HG03025 (cell line): ENCODE results near the gene RETN.

Source experiments
- ATAC-seq: cut with Tn5 transposase; IDR thresholded peaks from one replicate; pipeline ENCODE4 v1.9.1; 2021; ENCODE audit warnings: mild to moderate bottlenecking, moderate library complexity; ENCODE audit not compliant: unreplicated experiment, low FRiP score

The RETN gene

DNA sequence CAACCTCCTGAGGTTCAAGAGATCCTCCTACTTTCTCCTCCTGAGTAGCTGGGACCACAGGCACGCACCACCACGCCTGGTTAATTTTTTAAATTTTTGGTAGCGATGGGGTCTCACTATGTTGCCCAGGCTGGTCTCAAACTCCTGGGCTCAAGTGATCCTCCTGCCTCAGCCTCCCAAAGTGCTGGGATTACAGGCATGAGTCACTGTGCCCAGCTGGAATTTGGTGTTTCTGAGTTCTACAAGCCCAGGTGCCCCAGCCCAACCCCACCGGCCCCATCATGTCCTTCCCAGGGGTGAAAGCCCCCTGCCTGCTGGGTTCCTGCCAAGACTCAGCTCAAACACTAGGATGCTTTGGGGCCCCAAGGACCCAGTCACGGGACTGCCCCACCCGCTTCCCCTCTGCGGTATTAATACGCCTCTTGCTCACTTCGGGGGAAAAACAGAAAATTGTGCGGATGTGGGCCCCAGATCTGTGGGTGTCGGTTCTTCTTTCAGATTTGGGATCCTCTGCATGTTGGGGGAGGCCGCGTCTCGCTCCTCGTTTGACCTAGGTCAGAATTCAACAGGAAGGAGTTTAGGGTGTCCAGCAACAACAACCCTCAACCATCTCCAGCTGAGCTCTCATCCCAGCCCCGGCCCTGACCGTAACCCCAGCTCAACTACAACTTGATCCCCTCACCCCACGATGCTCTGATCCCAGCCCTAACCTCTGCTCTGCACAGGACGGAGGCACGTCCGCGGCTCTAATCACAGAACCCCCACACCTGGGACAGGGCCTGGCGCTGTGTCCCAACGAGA, 36.7 kb downstream of the RETN start:
- ATAC-seq = no peak

DNA sequence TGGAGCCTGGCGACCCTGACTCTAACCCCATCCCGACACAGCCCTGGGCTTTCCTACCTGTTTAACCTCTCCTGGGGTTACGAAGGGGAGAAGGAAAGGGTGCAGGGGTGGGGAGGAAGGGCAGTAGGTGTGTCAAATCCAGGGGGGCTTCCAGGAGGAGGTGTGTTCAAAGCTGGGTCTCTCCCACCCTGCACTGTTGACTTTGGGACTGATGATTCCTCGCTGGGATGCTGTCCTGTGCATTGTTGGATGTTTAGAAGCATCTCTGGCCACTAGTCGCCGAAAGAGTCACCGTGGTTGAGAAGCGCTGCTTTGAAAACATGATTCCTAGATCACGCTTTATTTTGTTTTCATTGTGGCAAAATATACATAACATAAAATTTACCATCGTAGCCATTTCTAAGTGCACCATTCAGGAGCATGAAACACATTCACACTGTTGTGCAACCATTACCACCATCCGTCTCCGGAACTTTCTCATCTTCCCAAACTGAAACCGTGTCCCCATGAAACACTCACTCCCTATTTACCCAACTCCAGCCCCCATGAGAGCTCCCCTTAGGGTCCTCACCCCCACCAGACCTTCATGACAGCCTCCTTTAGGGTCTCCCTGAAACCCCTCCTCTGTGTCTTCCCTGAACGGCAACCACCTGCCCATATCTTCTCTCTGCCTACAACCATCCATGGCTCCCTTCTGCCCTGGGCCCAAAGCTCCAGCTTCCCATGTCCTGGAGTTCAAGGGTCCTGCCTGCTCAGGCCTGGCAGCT, 37.5 kb downstream of the RETN start:
- ATAC-seq = no peak

DNA sequence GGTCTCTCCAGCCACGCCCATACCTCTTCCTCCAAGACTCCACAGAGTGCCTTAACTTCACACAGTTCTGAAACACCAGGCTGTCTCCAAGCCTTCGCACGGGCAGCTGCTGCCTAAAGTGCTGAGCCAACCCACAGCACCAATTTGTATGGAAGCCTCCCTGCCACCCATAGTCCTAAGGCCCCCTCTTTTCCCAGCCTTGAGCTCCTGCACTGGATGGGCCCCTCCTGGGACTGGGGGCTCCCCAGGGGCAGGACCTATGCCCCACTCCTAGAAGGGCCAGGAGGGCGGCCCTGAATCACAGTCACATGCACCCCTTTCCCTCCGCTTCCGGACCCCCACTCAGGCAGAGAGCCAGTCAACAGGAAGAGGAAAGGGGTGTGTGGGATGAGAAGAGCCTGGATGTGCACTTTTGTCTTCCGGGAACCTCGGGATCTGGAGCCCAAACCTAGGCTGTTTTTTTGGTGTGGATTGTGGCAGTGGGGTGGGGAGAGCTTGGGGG, 38.2 kb downstream of the RETN start:
- ATAC-seq = no peak

DNA sequence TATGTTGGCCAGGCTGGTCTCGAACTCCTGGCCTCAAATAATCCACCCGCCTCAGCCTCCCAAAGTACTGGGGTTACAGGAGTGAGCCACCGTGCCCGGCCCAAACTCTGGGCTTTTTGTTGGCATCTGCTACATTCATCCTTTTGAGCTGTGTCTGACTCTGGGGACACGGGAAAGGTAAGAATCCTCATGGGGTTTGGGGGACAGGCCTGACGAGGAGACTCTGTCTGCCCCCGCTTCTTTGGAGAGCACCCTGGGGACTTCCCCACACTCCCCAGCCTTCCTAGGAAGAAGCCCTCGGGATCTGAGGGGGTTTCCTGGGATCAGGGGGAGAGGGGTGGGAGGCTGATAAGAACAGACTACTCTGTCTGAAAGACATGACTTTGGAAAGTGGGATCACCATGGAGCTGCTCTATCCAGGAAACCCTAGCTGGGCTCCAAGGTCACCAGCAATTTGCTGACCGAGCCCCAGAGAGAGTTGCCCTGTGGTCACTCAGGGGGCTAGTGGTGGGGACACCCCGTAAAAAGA, 41.1 kb downstream of the RETN start:
- no peak for ATAC-seq

DNA sequence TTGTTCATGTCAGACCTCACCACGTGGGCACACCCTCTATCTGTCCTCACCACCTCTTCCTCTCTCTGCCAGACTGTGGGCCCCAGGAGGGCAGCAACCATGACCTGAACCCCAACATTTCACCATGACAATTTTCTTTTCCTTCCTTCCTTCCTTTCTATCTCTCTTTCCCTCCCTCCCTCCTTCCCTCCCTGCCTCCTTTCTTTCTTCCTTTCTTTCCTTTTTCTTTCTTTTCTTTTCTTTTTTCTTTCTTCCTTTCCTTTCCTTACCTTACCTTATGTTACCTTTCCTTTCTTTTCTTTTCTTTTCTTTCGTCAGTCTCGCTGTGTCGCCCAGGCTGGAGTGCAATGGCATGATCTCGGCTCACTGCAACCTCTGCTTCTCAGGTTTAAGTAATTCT, 41.8 kb downstream of the RETN start:
- ATAC-seq = no peak

DNA sequence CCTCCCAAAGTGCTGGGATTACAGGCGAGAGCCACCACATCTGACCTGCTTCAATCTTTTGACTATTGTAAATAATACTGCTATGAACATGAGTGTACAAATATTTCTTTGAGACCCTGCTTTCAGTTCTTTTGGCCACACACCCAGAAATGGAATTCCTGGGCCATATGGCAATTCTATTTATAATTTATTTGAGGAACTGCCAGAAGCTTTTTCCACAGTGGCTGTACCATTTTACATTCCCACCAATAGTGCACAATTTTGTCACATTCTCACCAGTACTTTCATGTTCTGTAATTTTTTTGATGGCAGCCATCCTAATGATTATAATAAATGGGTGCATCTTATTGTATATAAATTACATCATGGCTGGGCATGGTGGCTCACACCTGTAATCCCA, 46.8 kb downstream of the RETN start:
- no peak for ATAC-seq

DNA sequence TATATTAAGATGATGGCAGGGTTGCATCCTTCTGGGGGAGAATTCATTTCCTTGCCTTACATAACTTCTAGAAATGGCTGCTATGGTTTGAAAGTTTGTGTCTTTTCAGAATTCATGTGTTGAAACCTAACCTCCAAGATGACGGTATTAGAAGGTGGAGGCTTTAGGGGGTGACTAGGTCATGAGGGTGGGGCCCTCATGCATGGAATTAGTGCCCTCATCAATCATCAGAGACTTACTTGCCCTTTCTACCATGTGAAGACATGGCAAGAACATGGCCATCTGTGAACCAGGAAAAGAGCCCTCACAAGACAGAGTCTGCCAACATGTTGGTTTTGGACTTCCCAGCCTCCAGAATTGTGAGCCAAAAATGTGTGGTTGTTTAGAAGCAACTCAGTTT, 47.9 kb downstream of the RETN start:
- no peak for ATAC-seq

DNA sequence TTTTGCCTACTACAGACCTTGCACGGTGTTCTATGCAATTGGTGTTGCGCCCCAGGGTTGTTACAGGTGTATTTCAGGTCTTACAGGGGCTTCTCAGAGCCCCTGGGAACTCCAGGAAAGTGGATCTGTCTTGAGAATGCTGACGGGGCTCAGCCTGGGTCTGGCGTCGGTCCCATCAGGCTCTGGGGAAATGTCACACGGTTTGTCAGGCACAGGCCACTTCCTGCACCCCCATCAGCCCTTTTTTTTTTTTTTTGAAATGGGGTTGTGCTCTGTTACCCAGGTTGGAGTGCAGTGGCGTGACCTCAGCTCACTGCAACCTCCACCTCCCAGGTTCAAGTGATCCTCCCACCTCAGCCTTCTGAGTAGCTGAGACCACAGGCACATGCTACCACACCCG, 49.8 kb downstream of the RETN start:
- ATAC-seq = no peak
